SH-SY5Y (cell line): ENCODE results near the gene PTEN.

Experiments
- GATA2 ChIP-seq: IDR thresholded peaks from 2 replicates; pipeline ENCODE4 v1.6.1; 2011; ENCODE audit warnings: mild to moderate bottlenecking, low read depth, low read length
- GATA3 ChIP-seq: IDR thresholded peaks from 2 replicates; pipeline ENCODE4 v1.6.1; 2011; ENCODE audit warnings: low read depth, mild to moderate bottlenecking, low read length, moderate library complexity

GRCh38 chr10:87930141-87930540 is 66.7 kb downstream of the PTEN start:
- TF ChIP-seq GATA2, result no peak
- TF ChIP-seq GATA3, result no peak
